Neutrophil (primary cell): Measurements from ENCODE around the gene PYCR2.
"Not testable (repeated sequence)": the region's sequence is repeated elsewhere in the genome, so short reads cannot be mapped to it uniquely, and the experiment has no call there.

Experiments used
- H3K27ac ChIP-seq: fragments of 200-600 bp; sonication (generic); 2 replicates; pipeline ENCODE4 v1.5.1; 2016; ENCODE audit warnings: mild to moderate bottlenecking, moderate library complexity
- H3K27me3 ChIP-seq: fragments of 200-600 bp; sonication (generic); 2 replicates; pipeline ENCODE4 v1.6.0; 2016; ENCODE audit warnings: mild to moderate bottlenecking
- H3K36me3 ChIP-seq: fragments of 200-600 bp; sonication (generic); 2 replicates; pipeline ENCODE4 v1.5.1; 2017
- H3K4me1 ChIP-seq, 2 experiments: fragments of 200-600 bp in 1 of 2; sonication (generic) in 1 of 2; 1 replicate in 1 of 2; 2 replicates in 1 of 2; pipeline versions ENCODE4 v1.5.1 to v1.6.1; 2013 to 2016; ENCODE audit warnings: low read depth in 1 of 2, low read length in 1 of 2, mild to moderate bottlenecking in 1 of 2, moderate library complexity in 1 of 2; ENCODE audit not compliant: control insufficient read depth in 1 of 2, insufficient read depth in 1 of 2
- H3K4me3 ChIP-seq, 2 experiments: fragments of 200-600 bp in 1 of 2; sonication (generic) in 1 of 2; 1 replicate in 1 of 2; 2 replicates in 1 of 2; pipeline ENCODE4 v1.5.1; 2013 to 2016; ENCODE audit warnings: low read depth in 1 of 2, low read length in 1 of 2, mild to moderate bottlenecking in 1 of 2, moderate library complexity in 1 of 2
- H3K9me3 ChIP-seq: fragments of 200-600 bp; sonication (generic); 2 replicates; pipeline ENCODE4 v1.5.1; 2016
- TF ChIP-seq, protein P1 (sequence below): fragments of 200-600 bp; sonication (generic); IDR thresholded peaks from 2 replicates; pipeline ENCODE4 v1.5.1; 2016; ENCODE audit warnings: antibody characterized with exemption

PYCR2 gene

DNA sequence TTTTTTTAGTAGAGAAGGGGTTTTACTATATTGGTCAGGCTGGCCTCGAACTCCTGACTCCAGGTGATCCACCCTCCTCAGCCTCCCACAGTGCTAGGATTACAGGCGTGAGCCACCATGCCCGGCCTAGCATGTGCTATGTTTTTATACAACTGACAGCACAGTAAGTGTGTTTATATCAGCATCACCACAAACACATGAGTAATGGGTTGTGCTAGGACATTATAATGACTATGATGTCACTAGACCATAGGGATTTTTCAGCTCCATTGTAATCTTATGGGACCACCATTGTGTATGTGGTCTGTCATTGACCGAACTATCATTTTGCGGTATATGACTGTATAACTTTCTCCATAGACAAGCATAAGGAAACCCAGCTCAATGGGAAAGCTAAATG lies 10.7 kb upstream of the PYCR2 start:
- no peaks in the 10 kb centered on the region for H3K4me1 ChIP-seq
- no peak overlapping the region for H3K27ac ChIP-seq
- no peak overlapping the region for H3K4me3 ChIP-seq
- no peaks in the 10 kb centered on the region for H3K36me3 ChIP-seq
- H3K27me3 ChIP-seq, result peaks cover 10% of the 10 kb centered on the region
- no peaks in the 10 kb centered on the region for H3K9me3 ChIP-seq
- TF ChIP-seq, protein P1, sequence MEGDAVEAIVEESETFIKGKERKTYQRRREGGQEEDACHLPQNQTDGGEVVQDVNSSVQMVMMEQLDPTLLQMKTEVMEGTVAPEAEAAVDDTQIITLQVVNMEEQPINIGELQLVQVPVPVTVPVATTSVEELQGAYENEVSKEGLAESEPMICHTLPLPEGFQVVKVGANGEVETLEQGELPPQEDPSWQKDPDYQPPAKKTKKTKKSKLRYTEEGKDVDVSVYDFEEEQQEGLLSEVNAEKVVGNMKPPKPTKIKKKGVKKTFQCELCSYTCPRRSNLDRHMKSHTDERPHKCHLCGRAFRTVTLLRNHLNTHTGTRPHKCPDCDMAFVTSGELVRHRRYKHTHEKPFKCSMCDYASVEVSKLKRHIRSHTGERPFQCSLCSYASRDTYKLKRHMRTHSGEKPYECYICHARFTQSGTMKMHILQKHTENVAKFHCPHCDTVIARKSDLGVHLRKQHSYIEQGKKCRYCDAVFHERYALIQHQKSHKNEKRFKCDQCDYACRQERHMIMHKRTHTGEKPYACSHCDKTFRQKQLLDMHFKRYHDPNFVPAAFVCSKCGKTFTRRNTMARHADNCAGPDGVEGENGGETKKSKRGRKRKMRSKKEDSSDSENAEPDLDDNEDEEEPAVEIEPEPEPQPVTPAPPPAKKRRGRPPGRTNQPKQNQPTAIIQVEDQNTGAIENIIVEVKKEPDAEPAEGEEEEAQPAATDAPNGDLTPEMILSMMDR, result no peak

DNA sequence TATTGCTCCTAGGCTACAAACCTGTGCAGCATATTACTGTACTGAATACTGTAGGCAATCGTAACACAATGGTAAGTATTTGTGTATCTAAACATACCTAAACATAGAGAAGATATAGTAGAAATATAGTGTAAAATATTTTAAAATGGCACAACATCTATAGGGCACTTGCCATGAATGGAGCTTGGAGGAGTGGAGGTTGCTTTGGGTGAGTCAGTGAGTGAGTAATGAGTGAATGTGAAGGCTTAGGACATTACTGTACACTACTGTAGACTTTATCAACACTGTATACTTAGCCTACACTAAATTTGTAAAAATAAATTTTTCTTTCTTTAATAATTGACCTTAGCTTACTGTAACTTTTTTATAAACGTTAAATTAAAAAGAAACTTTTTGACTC lies 9.0 kb upstream of the PYCR2 start:
- no peak overlapping the region for H3K27ac ChIP-seq
- no peaks in the 10 kb centered on the region for H3K36me3 ChIP-seq
- TF ChIP-seq, protein P1, result no peak
- H3K27me3 ChIP-seq, result no peaks in the 10 kb centered on the region
- no peak overlapping the region for H3K4me3 ChIP-seq
- no peaks in the 10 kb centered on the region for H3K4me1 ChIP-seq
- H3K9me3 ChIP-seq, result no peaks in the 10 kb centered on the region

DNA sequence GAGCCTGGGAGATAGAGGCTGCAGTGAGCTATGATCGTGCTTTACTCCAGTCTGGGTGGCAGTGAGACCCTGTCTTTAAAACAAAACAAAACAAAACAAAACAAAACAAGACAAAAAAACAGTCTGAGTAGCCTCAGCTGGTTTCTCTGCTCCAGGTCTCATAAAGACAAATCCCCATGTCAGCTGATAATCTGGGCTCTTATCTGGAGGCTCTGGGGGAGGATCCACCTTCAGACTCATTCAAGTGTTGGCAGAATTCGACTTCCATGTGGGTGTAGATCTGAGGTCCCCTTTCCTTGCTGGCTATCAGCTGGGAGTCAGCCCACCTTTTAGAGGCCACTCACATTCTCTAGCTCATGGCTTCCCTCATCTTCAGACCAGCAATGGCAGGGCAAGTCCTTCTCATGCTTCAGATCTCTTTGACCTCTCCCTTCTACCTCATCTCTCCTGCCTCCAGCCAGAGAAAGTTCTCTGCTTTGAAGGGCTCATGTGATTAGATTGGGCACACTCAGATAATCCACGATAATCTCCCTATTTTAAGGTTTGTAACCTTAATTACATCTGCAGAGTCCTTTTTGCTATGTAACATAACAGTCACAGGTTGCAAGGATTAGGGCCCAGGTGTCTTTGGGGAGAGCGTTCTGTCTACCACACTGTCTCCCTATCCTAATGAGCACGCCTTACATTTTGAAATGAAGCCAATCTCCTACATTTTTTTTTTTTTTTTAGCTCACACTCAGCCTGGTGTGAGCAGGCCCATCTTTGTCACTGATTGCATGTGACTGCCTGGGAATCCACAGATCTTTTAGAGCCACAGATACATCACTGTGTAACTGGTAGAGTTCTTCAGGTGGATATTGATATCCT lies 7.5 kb upstream of the PYCR2 start:
- peaks cover 6% of the 10 kb centered on the region in 2 experiments for H3K4me1 ChIP-seq
- no peak overlapping the region for H3K27ac ChIP-seq
- TF ChIP-seq, protein P1, result no peak
- H3K4me3 ChIP-seq, result no peak overlapping the region
- no peaks in the 10 kb centered on the region for H3K36me3 ChIP-seq
- no peaks in the 10 kb centered on the region for H3K9me3 ChIP-seq
- H3K27me3 ChIP-seq, result no peaks in the 10 kb centered on the region

DNA sequence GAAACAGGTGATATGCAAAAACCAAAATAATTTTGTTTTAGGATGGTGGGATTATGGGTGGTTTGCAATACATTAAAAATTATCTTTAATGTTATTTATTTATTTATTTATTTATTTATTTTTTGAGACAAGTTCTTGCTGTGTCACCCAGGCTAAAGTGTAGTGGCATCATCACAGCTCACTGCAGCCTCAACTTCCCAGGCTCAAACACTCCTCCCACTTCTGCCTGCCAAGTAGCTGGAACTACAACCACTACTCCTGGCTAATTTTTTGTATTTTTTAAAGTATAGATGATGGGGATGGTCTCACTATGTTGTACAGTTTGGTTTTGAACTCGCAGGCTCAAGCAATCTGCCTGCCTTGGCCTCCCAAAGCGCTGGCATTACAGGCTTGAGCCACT lies 6.5 kb upstream of the PYCR2 start:
- no peak overlapping the region for H3K27ac ChIP-seq

DNA sequence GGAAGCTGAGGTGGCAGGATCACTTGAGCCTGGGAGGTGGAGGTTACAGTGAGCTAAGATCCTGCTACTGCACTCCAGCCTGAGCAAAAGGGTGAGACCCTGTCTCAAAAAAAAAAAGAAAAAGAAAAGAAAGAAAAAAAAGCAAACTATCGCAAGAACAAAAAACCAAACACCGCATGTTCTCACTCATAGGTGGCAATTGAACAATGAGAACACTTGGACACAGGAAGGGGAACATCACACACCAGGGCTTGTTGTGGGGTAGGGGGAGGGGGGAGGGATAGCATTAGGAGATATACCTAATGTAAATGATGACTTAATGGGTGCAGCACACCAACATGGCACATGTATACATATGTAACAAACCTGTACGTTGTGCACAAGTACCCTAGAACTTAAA lies 5.4 kb upstream of the PYCR2 start:
- not testable (repeated sequence) for H3K36me3 ChIP-seq, H3K4me3 ChIP-seq, H3K9me3 ChIP-seq, H3K27me3 ChIP-seq, H3K27ac ChIP-seq
- peaks cover 15 to 16% of the 10 kb centered on the region in 2 experiments for H3K4me1 ChIP-seq

More for the DNA sequence above, 6.5 kb upstream of the PYCR2 start:
- TF ChIP-seq, protein P1, result no peak
- Histone ChIP-seq H3K4me1 (peaks cover 10 to 11% of the 10 kb centered on the region in 2 experiments), H3K27me3 (no peaks in the 10 kb centered on the region), H3K9me3 (no peaks in the 10 kb centered on the region), H3K36me3 (no peaks in the 10 kb centered on the region), H3K4me3 (no peak overlapping the region)
